Peyer's patch (tissue), 4 donors: ENCODE data around the gene FTSJ3.
"Not testable (repeated sequence)": the region's sequence is repeated elsewhere in the genome, so short reads cannot be mapped to it uniquely, and the experiment has no call there.

ENCODE experiments used
- POLR2A ChIP-seq, 2 donors: fragments of 450-650 bp; IDR thresholded peaks; one replicate each; pipeline ENCODE4 v1.5.1; 2017; ENCODE audit warnings: antibody characterized with exemption in 2 of 2, mild to moderate bottlenecking in 2 of 2, moderate library complexity in 2 of 2
- TF ChIP-seq, protein P1 (sequence below), 6 experiments: fragments of 450-650 bp in 4 of 6; fragments of 200-600 bp in 2 of 6; sonication (generic) in 1 of 6; IDR thresholded peaks; one replicate each; pipeline ENCODE4 v1.5.1; 2017 to 2019; ENCODE audit warnings: antibody characterized with exemption in 6 of 6, mild to moderate bottlenecking in 3 of 6, moderate library complexity in 1 of 6

DNA sequence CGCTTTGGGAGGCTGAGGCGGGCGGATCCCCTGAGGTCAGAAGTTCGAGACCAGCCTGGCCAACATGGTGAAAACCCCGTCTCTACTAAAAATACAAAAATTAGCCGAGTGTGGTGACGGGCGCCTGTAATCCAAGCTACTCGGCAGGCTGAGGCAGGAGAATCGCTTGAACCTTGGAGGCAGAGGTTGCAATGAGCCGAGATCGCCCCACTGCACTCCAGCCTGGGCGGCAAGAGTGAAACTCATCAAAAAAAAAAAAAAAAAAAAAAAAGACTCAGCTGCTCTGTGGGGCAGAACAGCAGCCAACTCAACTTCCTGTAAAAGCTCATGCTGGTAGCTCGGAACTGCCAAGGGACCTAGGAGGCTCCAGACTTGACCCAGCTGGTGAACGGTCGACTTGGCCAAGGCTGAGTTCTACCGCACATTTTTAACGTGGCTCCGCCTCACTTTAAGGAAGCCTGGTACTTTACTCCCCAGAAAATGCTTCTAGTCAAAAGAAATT is 16.0 kb upstream of the FTSJ3 start:
- not testable (repeated sequence) for TF ChIP-seq POLR2A (IDR thresholded peaks at IDR 0.05)
- TF ChIP-seq, protein P1, sequence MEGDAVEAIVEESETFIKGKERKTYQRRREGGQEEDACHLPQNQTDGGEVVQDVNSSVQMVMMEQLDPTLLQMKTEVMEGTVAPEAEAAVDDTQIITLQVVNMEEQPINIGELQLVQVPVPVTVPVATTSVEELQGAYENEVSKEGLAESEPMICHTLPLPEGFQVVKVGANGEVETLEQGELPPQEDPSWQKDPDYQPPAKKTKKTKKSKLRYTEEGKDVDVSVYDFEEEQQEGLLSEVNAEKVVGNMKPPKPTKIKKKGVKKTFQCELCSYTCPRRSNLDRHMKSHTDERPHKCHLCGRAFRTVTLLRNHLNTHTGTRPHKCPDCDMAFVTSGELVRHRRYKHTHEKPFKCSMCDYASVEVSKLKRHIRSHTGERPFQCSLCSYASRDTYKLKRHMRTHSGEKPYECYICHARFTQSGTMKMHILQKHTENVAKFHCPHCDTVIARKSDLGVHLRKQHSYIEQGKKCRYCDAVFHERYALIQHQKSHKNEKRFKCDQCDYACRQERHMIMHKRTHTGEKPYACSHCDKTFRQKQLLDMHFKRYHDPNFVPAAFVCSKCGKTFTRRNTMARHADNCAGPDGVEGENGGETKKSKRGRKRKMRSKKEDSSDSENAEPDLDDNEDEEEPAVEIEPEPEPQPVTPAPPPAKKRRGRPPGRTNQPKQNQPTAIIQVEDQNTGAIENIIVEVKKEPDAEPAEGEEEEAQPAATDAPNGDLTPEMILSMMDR (IDR thresholded peaks at IDR 0.05), result not testable (repeated sequence)
